Globus pallidus (tissue), 1 donor: ENCODE results near the gene TNS3.

ENCODE experiments used
- DNase-seq: peaks from one replicate; pipeline ENCODE4 v3.0.0-alpha.2; 2015; ENCODE audit warnings: low spot score

TNS3 gene

DNA sequence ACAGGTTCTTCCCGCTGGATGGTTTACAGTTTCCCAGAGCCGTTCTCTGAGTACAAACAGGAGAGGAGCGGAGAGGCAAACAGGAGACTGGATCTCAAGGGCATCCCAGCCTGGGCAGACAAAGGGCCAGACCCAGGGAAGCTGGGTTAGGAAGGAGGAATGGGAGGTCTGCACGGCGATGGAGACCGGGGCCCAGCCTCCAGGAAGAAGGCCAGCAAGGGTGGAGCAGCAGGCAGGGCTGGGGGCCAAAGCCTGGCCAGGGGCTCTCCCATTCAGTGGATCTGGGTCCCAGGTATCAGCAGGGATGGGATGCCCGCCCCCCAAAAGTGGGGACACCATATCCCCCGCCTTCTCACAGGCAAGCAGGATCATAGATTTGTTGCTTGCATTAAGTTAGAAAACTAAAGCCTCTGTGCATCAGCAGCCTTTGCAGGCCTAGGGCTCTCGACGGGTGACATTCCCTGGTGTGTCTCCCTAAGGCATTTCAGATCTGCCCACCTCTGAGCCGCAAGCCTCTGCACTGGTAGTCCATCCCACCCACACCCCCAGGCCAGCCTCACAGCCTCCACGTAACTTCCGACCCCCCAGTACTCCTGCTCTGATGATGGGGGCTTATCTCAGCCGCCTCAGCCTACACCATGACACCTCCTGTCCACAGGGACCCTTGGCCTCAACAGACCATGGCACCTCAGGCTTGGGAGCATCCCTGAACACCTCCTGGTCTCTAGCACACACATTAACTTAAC is 59.9 kb downstream of the TNS3 start:
- no peak for DNase-seq

DNA sequence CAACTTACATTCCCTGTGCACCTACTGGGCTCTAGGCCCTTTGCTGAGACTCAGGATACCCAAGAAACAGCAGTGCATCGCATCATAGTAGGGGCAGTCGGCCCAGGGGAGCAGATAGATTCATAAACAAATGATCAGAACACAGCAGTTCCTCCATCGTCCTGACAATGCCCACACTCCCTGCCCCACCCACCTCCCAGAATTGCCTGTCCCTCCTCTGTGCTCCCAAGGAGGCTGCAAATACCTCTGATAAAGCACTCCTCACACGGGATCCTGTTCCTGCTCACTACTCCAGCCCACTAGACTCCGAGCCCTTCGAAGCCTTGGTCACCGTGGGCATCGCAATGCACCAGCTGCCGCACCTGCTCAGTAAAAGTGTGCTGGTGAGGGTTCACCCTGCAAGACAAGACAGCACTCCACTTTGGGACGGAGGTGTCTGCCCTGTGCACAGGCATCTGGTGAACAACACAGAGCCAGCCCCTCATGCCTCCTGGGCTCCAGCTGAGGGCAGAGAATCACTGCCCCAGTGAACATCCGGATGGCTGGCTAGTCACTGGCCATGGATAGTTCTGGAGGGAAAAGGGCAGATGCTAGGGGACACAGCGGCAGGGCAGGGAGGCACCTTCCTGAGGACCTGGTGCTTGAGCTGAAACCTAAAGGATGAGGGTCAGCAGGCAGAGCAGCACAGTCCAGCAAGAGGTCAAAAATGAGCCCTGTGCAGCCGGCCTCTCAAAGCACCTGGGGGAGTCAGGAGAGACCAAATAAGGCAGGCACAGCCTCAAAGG is 60.7 kb downstream of the TNS3 start:
- no peak for DNase-seq

DNA sequence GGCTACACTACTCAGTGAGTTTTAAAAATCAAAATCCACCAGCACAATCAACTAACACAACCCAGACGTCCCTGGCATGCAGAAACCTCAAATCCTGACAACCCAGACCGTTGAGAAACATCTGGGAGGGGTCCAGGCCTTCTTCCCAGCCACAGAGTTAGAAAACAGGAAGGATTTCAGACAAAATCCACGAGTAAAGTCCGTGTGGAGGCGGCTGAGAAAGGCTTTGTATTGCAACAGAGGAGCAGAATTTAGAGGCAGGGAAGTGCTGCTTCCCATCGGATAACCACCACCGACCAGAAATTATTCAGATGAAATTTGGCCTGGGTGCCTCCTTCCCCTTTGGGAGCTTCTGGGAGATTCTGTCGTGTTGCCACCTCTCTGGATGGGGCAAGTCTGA is 61.5 kb downstream of the TNS3 start:
- no peak for DNase-seq

GRCh38 chr7:47518827-47519226 is 63.1 kb downstream of the TNS3 start:
- no peak for DNase-seq

DNA sequence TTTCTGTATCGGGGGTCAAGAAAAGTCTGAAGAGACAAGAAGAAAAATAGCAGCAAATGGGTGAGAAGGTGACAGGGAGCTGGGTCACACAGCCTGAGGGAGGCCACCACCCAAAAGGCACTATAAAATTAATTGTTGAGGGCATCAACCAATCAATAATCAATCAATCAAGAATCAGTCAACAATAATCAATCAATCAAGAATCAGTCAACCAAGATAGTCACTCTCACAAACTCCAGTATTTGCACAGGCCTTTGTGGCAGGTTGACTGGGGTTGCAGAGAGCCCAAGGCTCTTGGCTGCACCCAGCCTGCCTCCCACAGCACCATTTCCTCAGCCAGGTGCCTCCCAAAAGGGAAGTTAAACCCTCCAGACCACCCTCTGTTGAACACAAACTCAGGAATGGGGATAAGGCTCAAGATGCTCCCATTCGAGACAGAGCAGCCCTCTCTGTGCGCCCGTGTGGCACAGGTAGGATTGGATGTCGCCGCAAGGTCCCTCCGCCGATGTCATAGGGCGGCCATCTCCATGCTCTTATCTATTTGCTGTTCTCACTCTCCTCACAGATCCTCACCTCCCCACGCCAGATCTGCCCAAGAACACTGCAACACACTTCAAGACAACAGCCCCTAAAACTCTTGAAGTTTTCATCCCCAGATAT is 64.0 kb downstream of the TNS3 start:
- no peak for DNase-seq

DNA sequence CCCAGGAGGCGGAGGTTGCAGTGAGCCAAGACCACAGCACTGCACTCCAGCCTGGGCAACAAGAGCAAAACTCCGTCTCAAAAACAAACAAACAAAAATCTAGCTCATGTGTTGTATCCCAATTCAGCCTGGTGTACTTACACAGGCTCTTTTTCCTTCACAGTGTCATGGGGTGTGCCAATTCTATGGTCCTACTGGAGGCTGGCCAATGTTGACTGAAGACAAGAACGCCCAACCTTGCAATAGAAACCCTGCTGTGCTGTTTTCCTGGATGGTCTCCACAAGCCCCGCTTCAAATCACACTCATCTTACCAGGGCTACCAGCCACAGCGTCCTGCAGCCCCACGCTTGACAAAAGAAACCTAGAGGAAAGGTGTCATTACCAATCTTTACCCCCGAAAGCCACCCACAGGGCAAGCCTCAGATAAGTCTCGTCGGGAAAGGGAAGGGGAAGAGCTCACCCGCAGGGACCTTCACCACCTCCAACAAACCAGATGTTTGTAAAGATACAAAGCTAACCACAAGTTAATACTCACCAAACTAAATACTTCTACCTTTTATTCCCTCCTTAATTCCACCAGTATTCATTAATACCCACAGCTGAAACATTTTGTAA is 64.8 kb downstream of the TNS3 start:
- DNase-seq, result no peak

DNA sequence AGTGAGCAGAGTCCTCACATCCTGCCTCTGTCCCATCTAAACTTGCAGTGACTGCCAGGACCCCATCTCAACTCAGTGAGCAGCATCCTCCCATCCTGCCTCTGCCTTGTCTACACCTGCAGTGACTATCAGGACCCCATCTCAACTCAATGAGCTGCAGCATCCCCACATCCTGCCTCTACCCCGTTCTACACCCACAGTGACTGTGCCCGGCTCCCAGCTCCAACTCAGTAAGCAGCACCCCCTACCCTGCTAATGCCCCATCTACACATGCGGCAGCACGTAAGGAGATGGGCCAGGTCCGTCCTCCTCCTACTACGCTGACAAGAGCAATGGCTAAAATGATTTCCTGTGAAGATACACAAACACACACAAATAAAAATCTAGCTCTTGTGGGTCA is 65.5 kb downstream of the TNS3 start:
- DNase-seq, result no peak

GRCh38 chr7:47515305-47515834 is 66.5 kb downstream of the TNS3 start:
- no peak for DNase-seq

GRCh38 chr7:47514818-47515217 is 67.1 kb downstream of the TNS3 start:
- DNase-seq, result no peak

- DNase-seq, result no peak
Observed at GRCh38 chr7:47514367-47514766, 67.5 kb downstream of the TNS3 start.

DNA sequence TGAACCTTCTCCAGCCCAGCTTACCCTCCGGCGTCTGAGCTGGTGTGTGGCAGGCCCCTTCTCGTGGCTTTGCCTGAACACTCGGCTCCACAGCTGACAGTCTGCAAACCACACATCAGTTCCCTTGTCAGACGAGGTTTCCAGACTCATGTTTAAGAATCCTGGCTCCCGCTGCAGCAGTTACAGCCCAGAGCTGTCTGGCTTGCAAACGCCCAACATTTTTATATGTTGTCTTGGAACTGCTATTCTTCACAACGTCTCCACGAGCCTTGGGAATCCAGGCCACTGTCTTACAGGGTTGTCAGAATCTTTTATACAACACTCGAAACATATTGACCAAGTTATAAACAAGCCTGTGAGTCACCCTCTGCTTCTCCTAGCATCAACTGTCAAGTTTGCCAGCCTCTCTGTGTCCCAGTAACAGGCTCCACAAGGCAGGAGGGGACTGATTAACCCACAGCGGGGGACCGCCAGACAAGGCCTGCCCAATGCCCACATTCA is 68.1 kb downstream of the TNS3 start:
- DNase-seq, result no peak

- DNase-seq, result no peak
Observed at GRCh38 chr7:47512481-47513176, 69.3 kb downstream of the TNS3 start.

DNA sequence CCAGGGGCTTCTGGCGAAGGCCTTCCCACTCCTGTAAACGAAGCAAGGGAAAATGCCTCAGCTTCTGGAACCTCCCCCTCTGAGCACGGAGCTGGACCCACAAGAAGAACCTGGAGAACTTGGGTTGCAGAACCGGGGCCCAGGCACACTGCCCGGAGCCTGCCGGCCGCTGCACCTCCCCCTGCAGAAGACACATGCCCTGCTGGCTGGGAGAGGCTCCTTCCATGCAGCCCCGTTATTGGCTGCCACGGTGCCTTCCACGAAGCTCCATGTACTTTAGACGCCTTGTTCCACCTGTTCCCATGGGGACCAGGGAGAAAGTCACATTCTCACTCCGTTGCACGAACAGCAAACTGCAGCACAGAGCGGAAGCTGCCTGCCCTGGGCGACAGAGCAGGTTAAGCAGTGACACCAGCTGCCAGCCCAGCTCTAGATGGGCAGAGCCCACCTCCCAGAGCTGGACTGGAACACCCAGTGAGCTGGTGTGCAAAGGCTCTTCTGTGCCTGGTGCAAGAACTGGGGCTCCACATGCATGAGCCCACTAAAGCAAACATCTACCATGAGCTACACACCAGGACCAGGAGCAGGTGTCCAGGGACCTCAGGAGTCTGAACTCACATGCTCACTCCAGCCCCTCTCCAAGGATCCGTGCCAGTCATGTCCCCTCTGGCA is 70.1 kb downstream of the TNS3 start:
- no peak for DNase-seq

DNA sequence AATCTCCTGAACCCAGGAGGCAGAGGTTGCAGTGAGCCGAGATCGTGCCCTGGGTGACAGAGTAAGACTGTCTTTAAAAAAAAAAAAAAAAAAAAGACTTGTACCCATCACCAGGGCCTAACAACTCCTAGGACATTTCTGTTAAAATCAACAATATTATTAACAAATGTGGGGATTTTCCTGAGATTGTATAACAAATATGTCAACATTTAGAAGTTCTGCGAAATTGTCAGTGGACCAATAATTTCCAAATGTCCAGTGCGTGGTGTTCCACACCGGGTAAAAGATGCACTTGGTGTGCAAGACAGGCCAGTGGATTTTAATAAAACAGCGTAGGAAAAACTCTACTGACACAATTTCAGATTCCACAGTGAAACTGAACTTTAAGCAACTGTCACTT is 71.1 kb downstream of the TNS3 start:
- DNase-seq, result no peak

GRCh38 chr7:47510192-47510591 is 71.7 kb downstream of the TNS3 start:
- DNase-seq, result no peak

GRCh38 chr7:47509571-47509970 is 72.3 kb downstream of the TNS3 start:
- DNase-seq, result no peak

DNA sequence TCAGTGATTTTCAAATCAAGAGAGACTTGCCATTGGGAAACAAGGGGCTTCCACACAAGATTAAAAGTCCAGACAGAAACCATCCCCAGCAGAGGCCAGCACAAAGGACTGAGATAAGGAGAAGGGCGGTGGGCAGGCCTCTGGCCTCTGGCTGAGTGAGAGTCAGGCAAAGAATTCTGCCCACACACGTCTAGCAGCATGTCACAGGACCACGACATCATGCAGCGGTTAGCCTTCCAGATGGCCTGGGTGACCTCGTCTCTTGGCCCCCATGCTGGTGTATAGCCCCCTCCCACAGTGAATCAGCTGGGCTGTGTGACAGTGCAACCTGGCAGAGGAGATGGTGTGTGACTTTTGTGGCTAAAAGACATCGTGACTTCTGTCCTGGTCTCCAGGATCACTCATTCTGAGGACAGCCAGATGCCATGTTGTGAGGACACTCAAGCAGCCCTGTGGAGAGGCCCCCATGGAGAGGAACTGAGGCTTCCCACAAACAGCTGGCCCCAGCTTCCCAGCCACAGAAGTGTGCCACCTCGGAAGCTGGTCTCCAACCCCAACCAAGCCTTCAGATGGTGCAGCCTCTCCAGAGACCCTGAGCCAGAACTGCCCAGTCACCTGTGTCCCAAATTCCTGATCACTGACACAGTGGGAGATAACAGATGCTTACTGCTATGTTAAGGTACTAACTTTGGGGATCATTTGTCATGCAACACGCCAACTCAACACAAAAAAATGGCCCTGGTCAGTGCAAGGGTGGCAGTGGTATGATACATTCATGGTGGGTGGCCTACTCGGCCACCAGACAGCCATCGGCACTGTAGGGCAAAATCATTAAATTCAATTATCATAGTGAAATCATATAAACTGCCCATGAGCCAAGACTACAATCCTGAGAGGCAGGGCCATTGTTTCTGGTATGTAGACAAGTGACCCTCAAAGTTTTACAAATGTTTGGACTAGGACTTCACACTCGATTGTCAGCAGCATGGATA is 73.2 kb downstream of the TNS3 start:
- DNase-seq, result no peak

- no peak for DNase-seq
Observed at GRCh38 chr7:47507522-47507921, 74.4 kb downstream of the TNS3 start.
